A549 (cell line): ENCODE results near the gene MRPL34. TPM values are rescaled to one million over a fixed set of nuclear protein-coding genes. Genes with fewer than 3 reads are reported as not detected.

Experiments used
- ATAC-seq, 2 experiments: fragments of 200-7000 bp in 1 of 2; fragments of >200 bp in 1 of 2; cut with Nextera tagmentation in 1 of 2; cut with Tn5 transposase in 1 of 2; 3 replicates each; pipeline versions ENCODE4 v1.8.0 to v1.9.1; 2018 to 2020; ENCODE audit warnings: mild to moderate bottlenecking in 1 of 2, moderate library complexity in 1 of 2
- CTCF ChIA-PET: fragments of 300-600 bp; sonication (Branson Sonifier 250); formaldehyde crosslinking; extraction: SDS; loops from one replicate; lab custom pipeline; 2021; ENCODE audit warnings: antibody characterized with exemption, inconsistent platforms; lab: Yijun Ruan, JAX
- POLR2A ChIA-PET: fragments of 350-600 bp; formaldehyde crosslinking; extraction: SDS; loops from one replicate; lab custom pipeline; 2021; ENCODE audit warnings: antibody characterized with exemption, inconsistent platforms; lab: Yijun Ruan, JAX
- DNase-seq, 2 experiments: peaks; one replicate each; pipeline versions ENCODE4 v3.0.0 to v3.0.0-alpha.2; 2011 to 2016; ENCODE audit warnings: low read depth in 1 of 2, low spot score in 1 of 2
- FAIRE-seq: peaks from 2 replicates; lab custom pipeline; 2011; peaks lifted over from hg19 to GRCh38; lab: Jason Lieb, UNC
- H3K27ac ChIP-seq, 2 experiments: fragments of >200 bp; sonication (Bioruptor Twin); formaldehyde crosslinking; 3 replicates each; pipeline ENCODE4 v1.5.1; 2016 to 2017
- H3K4me1 ChIP-seq: fragments of >200 bp; sonication (Bioruptor Twin); formaldehyde crosslinking; 3 replicates; pipeline ENCODE4 v1.6.1; 2016
- H3K4me2 ChIP-seq: fragments of >200 bp; sonication (Bioruptor Twin); formaldehyde crosslinking; 3 replicates; pipeline ENCODE4 v1.6.1; 2016
- H3K4me3 ChIP-seq: fragments of >200 bp; sonication (Bioruptor Twin); formaldehyde crosslinking; 3 replicates; pipeline ENCODE4 v1.5.1; 2016
- H3K9me3 ChIP-seq: fragments of >200 bp; sonication (Bioruptor Twin); formaldehyde crosslinking; 3 replicates; pipeline ENCODE4 v1.6.1; 2016
- CBX8 ChIP-seq: fragments of 200-600 bp; sonication (generic); IDR thresholded peaks from 2 replicates; pipeline ENCODE4 v1.6.1; 2016
- CEBPB ChIP-seq, 2 experiments: fragments of >200 bp in 1 of 2; sonication (Bioruptor Twin) in 1 of 2; formaldehyde crosslinking in 1 of 2; IDR thresholded peaks; 2 replicates each; pipeline ENCODE4 v1.6.1; 2012 to 2016
- EHMT2 ChIP-seq: fragments of 200-600 bp; sonication (generic); IDR thresholded peaks from 2 replicates; pipeline ENCODE4 v1.6.1; 2016; ENCODE audit warnings: antibody characterized with exemption, low read depth, mild to moderate bottlenecking, moderate library complexity
- ESRRA ChIP-seq: fragments of 150-350 bp; IDR thresholded peaks from 2 replicates; pipeline ENCODE4 v1.6.1; 2014; ENCODE audit warnings: mild to moderate bottlenecking, low read length, borderline replicate concordance
- FOXS1 ChIP-seq: fragments of 250-450 bp; sonication (Bioruptor Pico); IDR thresholded peaks from 2 replicates; pipeline ENCODE4 v1.5.0; 2020; ENCODE audit warnings: mild to moderate bottlenecking, moderate library complexity
- GATA3 ChIP-seq: IDR thresholded peaks from 2 replicates; pipeline ENCODE4 v1.6.1; 2012; ENCODE audit warnings: borderline replicate concordance
- HOXA7 ChIP-seq: fragments of 250-450 bp; sonication (Bioruptor Pico); IDR thresholded peaks from 2 replicates; pipeline ENCODE4 v1.5.0; 2020; ENCODE audit warnings: mild to moderate bottlenecking, moderate library complexity
- KDM5A ChIP-seq: fragments of 200-600 bp; sonication (generic); IDR thresholded peaks from 2 replicates; pipeline ENCODE4 v1.6.1; 2016; ENCODE audit warnings: antibody characterized with exemption, mild to moderate bottlenecking
- NFE2L2 ChIP-seq: fragments of 150-350 bp; conservative IDR thresholded peaks from 2 replicates; pipeline ENCODE4 v1.6.1; 2014; ENCODE audit warnings: low read length
- NPAS2 ChIP-seq: fragments of 250-450 bp; sonication (Bioruptor Pico); IDR thresholded peaks from 2 replicates; pipeline ENCODE4 v1.8.0; 2022; ENCODE audit warnings: mild to moderate bottlenecking, moderate library complexity, borderline replicate concordance
- NR3C1 ChIP-seq: fragments of >200 bp; sonication (Bioruptor Twin); formaldehyde crosslinking; IDR thresholded peaks from 3 replicates; pipeline ENCODE4 v1.6.1; 2017
- POLR2A ChIP-seq: IDR thresholded peaks from 2 replicates; pipeline ENCODE4 v1.6.1; 2012; ENCODE audit warnings: mild to moderate bottlenecking, low read length
- RAD21 ChIP-seq, 2 experiments: fragments of >200 bp in 1 of 2; sonication (Bioruptor Twin) in 1 of 2; formaldehyde crosslinking in 1 of 2; IDR thresholded peaks in 1 of 2; conservative IDR thresholded peaks in 1 of 2; 2 replicates in 1 of 2; 3 replicates in 1 of 2; pipeline ENCODE4 v1.6.1; 2012 to 2018; ENCODE audit warnings: inconsistent platforms in 1 of 2
- REST ChIP-seq: fragments of 200-600 bp; sonication (generic); IDR thresholded peaks from 2 replicates; pipeline ENCODE4 v1.6.1; 2016; ENCODE audit warnings: antibody characterized with exemption, mild to moderate bottlenecking, moderate library complexity
- RFX5 ChIP-seq: fragments of 450-650 bp; IDR thresholded peaks from 2 replicates; pipeline ENCODE4 v1.7.1; 2014; ENCODE audit warnings: antibody characterized with exemption, mild to moderate bottlenecking, moderate library complexity
- SMC3 ChIP-seq: fragments of >200 bp; sonication (Bioruptor Twin); formaldehyde crosslinking; IDR thresholded peaks from 3 replicates; pipeline ENCODE4 v1.6.1; 2018; ENCODE audit warnings: inconsistent platforms
- TFCP2L1 ChIP-seq: fragments of 250-450 bp; sonication (Bioruptor Pico); IDR thresholded peaks from 2 replicates; pipeline ENCODE4 v1.5.0; 2021; ENCODE audit warnings: mild to moderate bottlenecking
- ZSCAN20 ChIP-seq: fragments of 250-450 bp; sonication (Bioruptor Pico); IDR thresholded peaks from 2 replicates; pipeline ENCODE4 v1.8.0; 2022; ENCODE audit warnings: mild to moderate bottlenecking, moderate library complexity
- WGBS: methylation state at CpG from one replicate; pipeline ENCODE4 v1.1.6; 2017; ENCODE audit errors: missing lambda C conversion rate; 5-methylcytosine and 5-hydroxymethylcytosine counted together
- polyA plus RNA-seq, 4 experiments: library from polyadenylated mRNA; depleted of rRNA in 3 of 4; stranded (reverse); fragments of >200 nt; fragmentation: RNase III in 1 of 4; extraction: RNeasy Plus Mini Kit Qiagen cat#74134 plus additional on column Dnase treatment in 1 of 4; gene quantifications; 2 replicates in 3 of 4; 3 replicates in 1 of 4; pipeline ENCODE4 v1.2.3, GENCODE V29; 2011 to 2017
- TF ChIP-seq, protein P1 (sequence below): fragments of 250-450 bp; sonication (Bioruptor Pico); IDR thresholded peaks from 2 replicates; pipeline ENCODE4 v1.5.0; 2021; ENCODE audit warnings: mild to moderate bottlenecking, moderate library complexity, borderline replicate concordance
- TF ChIP-seq, protein P2 (sequence below): IDR thresholded peaks from 2 replicates; pipeline ENCODE4 v1.6.1; 2012

The MRPL34 gene
- polyA plus RNA-seq, 2 of the 4 experiments (the other 2 are of a cell fraction) = 28.1 to 56.1 TPM

GRCh38 chr19:17328517-17329365, 23.1 kb downstream of the MRPL34 start (continued):
- TF ChIP-seq, protein P1, sequence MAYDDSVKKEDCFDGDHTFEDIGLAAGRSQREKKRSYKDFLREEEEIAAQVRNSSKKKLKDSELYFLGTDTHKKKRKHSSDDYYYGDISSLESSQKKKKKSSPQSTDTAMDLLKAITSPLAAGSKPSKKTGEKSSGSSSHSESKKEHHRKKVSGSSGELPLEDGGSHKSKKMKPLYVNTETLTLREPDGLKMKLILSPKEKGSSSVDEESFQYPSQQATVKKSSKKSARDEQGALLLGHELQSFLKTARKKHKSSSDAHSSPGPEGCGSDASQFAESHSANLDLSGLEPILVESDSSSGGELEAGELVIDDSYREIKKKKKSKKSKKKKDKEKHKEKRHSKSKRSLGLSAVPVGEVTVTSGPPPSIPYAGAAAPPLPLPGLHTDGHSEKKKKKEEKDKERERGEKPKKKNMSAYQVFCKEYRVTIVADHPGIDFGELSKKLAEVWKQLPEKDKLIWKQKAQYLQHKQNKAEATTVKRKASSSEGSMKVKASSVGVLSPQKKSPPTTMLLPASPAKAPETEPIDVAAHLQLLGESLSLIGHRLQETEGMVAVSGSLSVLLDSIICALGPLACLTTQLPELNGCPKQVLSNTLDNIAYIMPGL = no peak
- TF ChIP-seq FOXS1 (CRISPR knock-in tag) (no peak), NFE2L2 (no peak), SMC3 (no peak), POLR2A (no peak)

- WGBS = 92% methylated on average over 44 of the region's 51 CpGs
- Histone ChIP-seq H3K4me2 (no peak overlapping the region), H3K27ac (no peak overlapping the region), H3K9me3 (no peaks in the 10 kb centered on the region), H3K4me3 (no peak overlapping the region), H3K4me1 (peaks cover 5% of the 10 kb centered on the region; the same call in 2 of the 3 replicates)
- CTCF ChIA-PET = interaction anchor here (0.8 to 1.0 kb wide), 2 partner anchors 24 to 46 kb away, joined by 3 read pairs; partner anchors contain the start of gene MRPL34
- DNase-seq (no peak), FAIRE-seq (no peak)
- no peak for TF ChIP-seq NR3C1
- TF ChIP-seq NPAS2 (CRISPR knock-in tag) = no peak
- TF ChIP-seq RAD21 (conservative IDR thresholded peaks at IDR 0.05 in 1 of 2, IDR thresholded peaks at IDR 0.05 in 1 of 2) = no peak
- no peak for TF ChIP-seq REST
- no peak for TF ChIP-seq GATA3
- TF ChIP-seq EHMT2 = no peak
- TF ChIP-seq, protein P2, sequence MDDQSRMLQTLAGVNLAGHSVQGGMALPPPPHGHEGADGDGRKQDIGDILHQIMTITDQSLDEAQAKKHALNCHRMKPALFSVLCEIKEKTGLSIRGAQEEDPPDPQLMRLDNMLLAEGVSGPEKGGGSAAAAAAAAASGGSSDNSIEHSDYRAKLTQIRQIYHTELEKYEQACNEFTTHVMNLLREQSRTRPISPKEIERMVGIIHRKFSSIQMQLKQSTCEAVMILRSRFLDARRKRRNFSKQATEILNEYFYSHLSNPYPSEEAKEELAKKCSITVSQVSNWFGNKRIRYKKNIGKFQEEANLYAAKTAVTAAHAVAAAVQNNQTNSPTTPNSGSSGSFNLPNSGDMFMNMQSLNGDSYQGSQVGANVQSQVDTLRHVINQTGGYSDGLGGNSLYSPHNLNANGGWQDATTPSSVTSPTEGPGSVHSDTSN = no peak
- no peak for TF ChIP-seq ZSCAN20 (CRISPR knock-in tag)
- TF ChIP-seq CBX8 = no peak
- no peak for TF ChIP-seq CEBPB (IDR thresholded peaks at IDR 0.05)
- TF ChIP-seq NFE2L2 = no peak
- TF ChIP-seq TFCP2L1 (CRISPR knock-in tag) = no peak
- TF ChIP-seq RFX5 = no peak
- no peak for TF ChIP-seq HOXA7 (CRISPR knock-in tag)
- no peak for TF ChIP-seq ESRRA
- no peak for TF ChIP-seq KDM5A
- TF ChIP-seq, all 56 proteins: peak for 0
- POLR2A ChIA-PET = no interaction called here
- ATAC-seq = no peak
Measured at GRCh38 chr19:17329366-17330261, 23.9 kb downstream of the MRPL34 start.
